ENCODE results near the gene MRPL16.
"Not testable (repeated sequence)": the region's sequence is repeated elsewhere in the genome, so short reads cannot be mapped to it uniquely, and the experiment has no call there.

MRPL16 gene

GRCh38 chr11:59813364-59813763 is 2.8 kb upstream of the MRPL16 start:
- no peak for DNase-seq (ENCODE audit: low read depth in 1 of 2, low spot score in 1 of 2)

- no peak for DNase-seq (ENCODE audit: low read depth in 1 of 2, low spot score in 1 of 2)
Measured at GRCh38 chr11:59812220-59812619, 1.6 kb upstream of the MRPL16 start.

- no peak for DNase-seq (ENCODE audit: low read depth in 1 of 2, low spot score in 1 of 2)
Measured at GRCh38 chr11:59810911-59811259, 307 bp upstream of the MRPL16 start.

- no peak for DNase-seq (ENCODE audit: low read depth in 1 of 2, low spot score in 1 of 2)
Measured at GRCh38 chr11:59807047-59807610, 3.4 kb downstream of the MRPL16 start.

- DNase-seq (ENCODE audit: low read depth in 1 of 2, low spot score in 1 of 2): no peak
Measured at GRCh38 chr11:59804061-59804460, 6.5 kb downstream of the MRPL16 start.

DNA sequence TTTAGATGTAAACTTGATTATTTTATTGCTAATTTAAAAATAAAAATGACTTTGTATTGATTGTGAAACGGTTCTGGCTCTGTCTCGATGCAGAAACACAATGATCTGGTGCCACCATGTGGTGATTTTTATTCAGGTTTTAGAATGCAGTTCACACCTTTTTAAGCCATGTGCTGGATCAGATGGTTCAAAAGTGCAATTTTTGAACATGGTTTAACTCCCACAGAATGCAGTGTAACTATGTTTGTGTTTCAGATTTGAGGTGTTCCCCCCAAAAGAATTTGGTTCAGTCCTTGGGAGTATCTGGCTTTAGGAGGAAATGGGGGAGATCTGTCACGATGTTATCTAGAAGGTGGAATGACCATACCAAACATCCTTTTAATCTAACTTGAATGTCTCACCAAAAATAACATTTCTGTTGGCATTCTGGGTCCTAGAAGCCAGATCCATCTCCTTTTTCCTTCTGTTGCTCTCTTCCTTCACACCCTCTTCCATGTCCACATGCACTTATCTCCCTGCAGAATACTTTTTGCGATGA is 7.9 kb downstream of the MRPL16 start:
- DNase-seq (ENCODE audit: low read depth in 1 of 2, low spot score in 1 of 2): peak in 1 of 2 donors; percentile 39

- DNase-seq (ENCODE audit: low read depth in 1 of 2, low spot score in 1 of 2): no peak
Measured at GRCh38 chr11:59801981-59802638, 8.5 kb downstream of the MRPL16 start.

- DNase-seq (ENCODE audit: low read depth in 1 of 2, low spot score in 1 of 2): no peak
Measured at GRCh38 chr11:59801160-59801706, 9.3 kb downstream of the MRPL16 start.

DNA sequence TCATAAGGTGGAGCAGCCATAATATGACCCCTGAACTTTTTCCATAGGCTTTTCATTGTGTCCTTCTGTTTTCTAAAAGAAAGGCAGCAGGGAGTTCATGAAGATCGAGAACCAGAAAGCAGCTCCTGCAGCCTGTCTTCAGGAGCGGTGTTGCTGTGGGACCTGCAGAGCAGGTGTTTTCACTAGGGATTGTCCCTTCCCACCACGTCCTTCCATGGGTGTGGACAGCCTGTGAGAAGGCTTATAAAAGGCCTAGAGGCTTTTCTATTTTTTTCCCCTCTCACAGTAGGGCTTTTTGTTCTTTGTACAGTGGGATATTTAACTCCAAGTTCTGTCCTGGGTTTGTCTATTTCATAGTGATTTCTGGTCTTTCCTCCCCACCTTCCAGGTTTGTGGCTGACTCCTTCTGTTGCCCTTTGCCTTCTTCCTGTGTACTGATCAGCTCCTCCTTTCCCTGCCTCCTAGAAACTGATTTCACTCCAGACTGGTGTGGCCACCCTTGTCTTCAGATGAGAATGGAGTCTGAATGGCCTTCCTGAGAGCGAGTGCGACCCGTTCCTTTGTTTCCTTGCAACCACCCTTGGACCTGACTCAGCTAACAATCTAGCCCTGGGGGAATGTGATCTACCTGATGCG is 10.1 kb downstream of the MRPL16 start:
- DNase-seq (ENCODE audit: low read depth in 1 of 2, low spot score in 1 of 2): no peak

- DNase-seq (ENCODE audit: low read depth in 1 of 2, low spot score in 1 of 2): no peak
Measured at GRCh38 chr11:59794417-59794816, 16.2 kb downstream of the MRPL16 start.

DNA sequence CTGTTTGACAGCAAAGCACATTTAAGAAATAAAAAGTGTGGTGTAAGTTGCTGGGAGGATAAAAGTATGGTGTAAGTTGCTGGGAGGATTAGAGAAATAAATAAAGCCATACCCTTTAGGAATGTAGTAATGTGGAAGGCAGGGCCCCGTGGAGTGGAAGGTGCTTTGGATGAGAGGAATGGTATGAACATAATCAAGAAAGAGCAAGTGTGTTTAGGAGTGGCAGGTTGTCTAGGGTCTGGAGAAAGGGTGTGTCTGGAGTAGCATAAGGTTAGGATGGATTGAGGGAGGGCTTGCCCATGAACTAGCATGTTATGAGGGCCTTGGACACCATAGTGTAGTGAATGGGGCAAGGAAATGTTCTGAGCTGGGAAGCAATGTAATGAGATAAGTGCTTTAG is 18.1 kb downstream of the MRPL16 start:
- no peak for DNase-seq (ENCODE audit: low read depth in 1 of 2, low spot score in 1 of 2)

DNA sequence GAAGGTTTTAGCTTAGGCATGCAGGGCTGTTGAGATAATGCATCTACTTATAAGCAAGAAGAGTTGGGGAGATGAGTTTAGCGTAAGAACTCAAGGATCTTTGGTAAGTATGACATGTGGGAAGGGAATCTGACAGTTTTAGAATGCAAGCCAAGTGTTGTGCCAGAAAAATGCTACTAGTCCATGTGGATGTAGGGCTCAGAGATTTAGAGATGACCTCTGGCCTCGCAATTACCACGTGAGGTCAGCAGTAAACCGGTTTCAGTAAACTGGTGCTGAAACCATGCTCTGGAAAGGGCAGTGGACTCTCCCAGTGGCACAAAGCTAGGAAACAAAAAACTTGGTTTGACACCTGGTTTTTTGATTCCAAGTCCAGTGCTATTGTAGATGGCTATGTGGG is 18.9 kb downstream of the MRPL16 start:
- DNase-seq (ENCODE audit: low read depth in 1 of 2, low spot score in 1 of 2): no peak

GRCh38 chr11:59787816-59788215 is 22.8 kb downstream of the MRPL16 start:
- no peak for DNase-seq (ENCODE audit: low read depth in 1 of 2, low spot score in 1 of 2)

GRCh38 chr11:59787255-59787588 is 23.4 kb downstream of the MRPL16 start:
- DNase-seq (ENCODE audit: low read depth in 1 of 2, low spot score in 1 of 2): no peak

- DNase-seq (ENCODE audit: low read depth in 1 of 2, low spot score in 1 of 2): no peak
Measured at GRCh38 chr11:59785818-59786217, 24.8 kb downstream of the MRPL16 start.

DNA sequence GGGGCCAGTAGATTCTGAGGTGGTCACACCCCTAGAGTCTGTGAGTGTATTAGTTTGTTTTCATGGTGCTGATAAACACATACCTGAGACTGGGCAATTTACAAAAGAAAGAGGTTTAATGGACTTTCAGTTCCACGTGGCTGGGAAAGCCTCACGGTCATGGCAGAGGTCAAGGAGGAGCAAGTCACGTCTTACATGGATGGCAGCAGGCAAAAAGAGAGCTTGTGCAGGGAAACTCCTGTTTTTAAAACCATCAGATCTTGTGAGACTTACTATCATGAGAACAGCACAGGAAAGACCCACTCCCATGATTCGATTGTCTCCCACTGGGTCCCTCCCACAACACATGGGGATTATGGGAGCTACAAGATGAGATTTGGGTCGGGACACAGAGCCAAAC is 26.1 kb downstream of the MRPL16 start:
- not testable (repeated sequence) for DNase-seq (ENCODE audit: low read depth in 1 of 2, low spot score in 1 of 2)

GRCh38 chr11:59783632-59784090 is 26.9 kb downstream of the MRPL16 start:
- DNase-seq (ENCODE audit: low read depth in 1 of 2, low spot score in 1 of 2): no peak

DNA sequence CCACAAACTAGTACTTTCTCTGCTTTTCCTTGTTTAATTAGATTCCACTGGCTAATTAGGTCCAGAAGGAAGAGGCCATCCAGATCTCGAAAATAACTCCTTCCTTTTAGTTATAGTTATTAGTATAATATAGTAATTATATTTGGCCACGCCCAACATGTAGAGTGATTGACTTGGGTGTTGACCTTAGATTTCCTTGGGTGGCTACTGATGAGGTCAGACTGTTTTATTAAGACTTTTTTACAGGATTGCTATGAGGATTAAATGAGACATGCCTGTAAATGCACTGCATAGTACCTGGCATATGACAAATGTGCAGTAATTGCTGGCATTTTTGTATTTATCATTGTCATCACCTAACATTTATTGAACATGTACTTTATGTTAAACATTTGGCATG is 28.5 kb downstream of the MRPL16 start:
- no peak for DNase-seq (ENCODE audit: low read depth in 1 of 2, low spot score in 1 of 2)

DNA sequence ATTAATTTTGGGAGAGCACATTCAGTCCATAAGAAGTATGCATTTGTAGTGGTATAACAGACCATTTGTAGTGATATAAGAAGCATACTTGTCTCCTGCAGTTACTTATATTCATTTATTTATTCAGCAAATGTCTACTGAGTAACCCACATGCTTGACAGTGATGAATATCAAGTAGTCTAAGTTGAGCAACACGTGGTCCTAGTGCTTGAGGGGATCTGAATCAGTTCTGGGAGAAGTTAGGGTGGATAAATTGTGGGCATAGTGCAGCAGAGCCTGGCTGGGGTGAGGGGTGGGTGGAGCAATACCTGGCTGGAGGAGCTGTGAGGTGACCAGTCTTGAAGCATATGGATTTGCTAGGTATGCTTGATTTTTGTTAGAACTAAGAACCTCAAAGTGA is 31.1 kb downstream of the MRPL16 start:
- DNase-seq (ENCODE audit: low read depth in 1 of 2, low spot score in 1 of 2): no peak

- DNase-seq (ENCODE audit: low read depth in 1 of 2, low spot score in 1 of 2): no peak
Measured at GRCh38 chr11:59778122-59778521, 32.5 kb downstream of the MRPL16 start.

DNA sequence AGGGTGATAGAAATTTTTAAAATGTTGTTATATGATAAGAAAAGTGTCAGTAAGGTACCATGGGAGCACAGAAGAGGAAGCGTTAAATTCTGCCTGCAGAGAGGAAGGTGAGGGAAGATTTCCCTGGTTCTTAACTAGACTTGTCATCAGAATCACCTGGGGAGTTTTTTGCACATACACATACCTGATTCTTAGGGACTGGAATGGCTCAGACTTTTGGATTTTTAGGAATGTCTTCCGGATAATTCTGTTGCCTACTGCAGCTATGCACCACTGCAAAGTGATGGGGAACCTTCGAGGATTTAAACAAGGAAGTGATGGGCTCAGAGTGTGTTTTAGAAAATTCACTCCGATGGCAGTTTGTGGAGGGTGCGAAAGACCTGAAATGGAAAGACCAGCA is 33.5 kb downstream of the MRPL16 start:
- DNase-seq (ENCODE audit: low read depth in 1 of 2, low spot score in 1 of 2): no peak

Data from activated CD4-positive, alpha-beta T cell treated with anti-CD3 and anti-CD28 coated beads, Interleukin-2, amount 50 U/mL, for 24 hours (primary cell).